Measurements from ENCODE around the gene YIF1A.

Gene YIF1A

DNA sequence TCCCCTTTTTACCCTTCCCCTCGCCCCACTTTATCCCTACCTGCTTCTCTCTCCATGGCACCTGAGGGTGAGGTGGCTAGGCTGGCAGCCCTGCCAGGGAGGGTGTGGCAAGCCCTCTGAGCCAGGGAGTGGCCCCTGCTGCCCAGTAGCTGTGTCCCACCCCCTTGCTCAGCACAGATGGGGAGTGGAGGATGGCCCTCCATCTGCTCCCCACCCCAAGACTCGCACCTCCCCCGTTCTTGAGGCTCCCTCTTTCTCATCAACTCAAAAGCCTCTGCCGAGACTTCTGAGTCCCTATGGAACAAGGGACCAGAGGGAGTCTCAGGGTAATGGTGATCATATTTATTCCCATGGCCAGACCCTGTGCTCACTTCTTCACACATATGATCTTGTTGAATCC, 4.4 kb upstream of the YIF1A start:
- H3K9ac ChIP-seq (ENCODE audit: low read depth in 1 of 2, low read length in 2 of 2), result no peak overlapping the region
- H3K27me3 ChIP-seq (ENCODE audit: control insufficient read depth in 1 of 2, insufficient read depth in 2 of 2, low read length in 2 of 2), result peaks cover 24 to 29% of the 10 kb centered on the region in 2 donors
- H3K4me1 ChIP-seq (ENCODE audit: control insufficient read depth in 1 of 2, insufficient read depth in 2 of 2, low read length in 2 of 2), result peaks cover 9 to 21% of the 10 kb centered on the region in 2 donors
- no peak overlapping the region for H3K4me3 ChIP-seq (ENCODE audit: low read depth in 1 of 2, low read length in 2 of 2)
- H3K9me3 ChIP-seq (ENCODE audit: control insufficient read depth in 1 of 2, low read length in 2 of 2), result no peaks in the 10 kb centered on the region
- no peaks in the 10 kb centered on the region for H3K36me3 ChIP-seq (ENCODE audit: control insufficient read depth in 1 of 2, insufficient read depth in 2 of 2, low read length in 2 of 2)
- H3K27ac ChIP-seq (ENCODE audit: low read depth, low read length), result no peak overlapping the region

DNA sequence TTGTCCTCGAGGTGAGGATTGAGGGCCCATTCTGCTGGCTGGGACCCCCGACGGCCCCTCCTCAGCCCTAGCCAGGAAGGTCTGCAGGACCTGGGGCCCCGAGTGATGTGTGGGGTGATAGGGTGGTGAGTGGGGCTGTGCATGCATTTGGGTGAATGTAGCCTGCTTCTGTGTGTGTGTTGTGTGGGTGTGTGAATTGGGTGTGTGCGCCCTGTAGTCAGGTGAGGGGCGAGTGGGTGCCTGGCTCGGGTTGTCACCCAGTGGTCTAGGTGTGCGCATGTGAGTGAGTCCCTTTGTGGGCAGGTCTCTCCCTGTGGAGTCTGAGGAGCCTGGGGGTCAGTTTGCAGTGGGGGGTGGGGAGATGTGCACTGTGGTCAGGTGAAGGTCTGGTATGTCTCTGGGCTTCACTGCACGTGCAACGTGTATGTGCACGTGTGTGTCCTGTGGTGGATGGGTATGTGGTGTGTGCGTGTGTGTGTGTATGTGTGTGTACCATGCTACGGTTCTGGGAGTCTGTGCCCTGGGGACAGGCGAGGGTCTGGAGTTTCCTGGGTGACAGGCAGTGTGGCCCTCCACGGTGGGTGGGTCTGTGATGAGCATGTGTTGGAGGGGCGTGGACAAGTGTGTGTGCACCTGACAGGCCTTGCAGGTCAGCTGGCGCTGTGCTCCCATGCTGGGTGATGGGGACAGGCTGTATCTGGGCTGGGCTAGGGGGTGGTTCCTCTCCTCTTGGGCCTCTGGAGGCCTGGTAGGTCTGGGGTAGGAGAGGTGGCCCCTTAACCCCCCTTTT, 3.8 kb upstream of the YIF1A start:
- Histone ChIP-seq H3K36me3 (ENCODE audit: control insufficient read depth in 1 of 2, insufficient read depth in 2 of 2, low read length in 2 of 2) (no peaks in the 10 kb centered on the region), H3K9ac (ENCODE audit: low read depth in 1 of 2, low read length in 2 of 2) (no peak overlapping the region), H3K4me3 (ENCODE audit: low read depth in 1 of 2, low read length in 2 of 2) (no peak overlapping the region), H3K9me3 (ENCODE audit: control insufficient read depth in 1 of 2, low read length in 2 of 2) (no peaks in the 10 kb centered on the region), H3K27ac (ENCODE audit: low read depth, low read length) (no peak overlapping the region), H3K27me3 (ENCODE audit: control insufficient read depth in 1 of 2, insufficient read depth in 2 of 2, low read length in 2 of 2) (peaks cover 24 to 29% of the 10 kb centered on the region in 2 donors), H3K4me1 (ENCODE audit: control insufficient read depth in 1 of 2, insufficient read depth in 2 of 2, low read length in 2 of 2) (peaks cover 15 to 27% of the 10 kb centered on the region in 2 donors)

DNA sequence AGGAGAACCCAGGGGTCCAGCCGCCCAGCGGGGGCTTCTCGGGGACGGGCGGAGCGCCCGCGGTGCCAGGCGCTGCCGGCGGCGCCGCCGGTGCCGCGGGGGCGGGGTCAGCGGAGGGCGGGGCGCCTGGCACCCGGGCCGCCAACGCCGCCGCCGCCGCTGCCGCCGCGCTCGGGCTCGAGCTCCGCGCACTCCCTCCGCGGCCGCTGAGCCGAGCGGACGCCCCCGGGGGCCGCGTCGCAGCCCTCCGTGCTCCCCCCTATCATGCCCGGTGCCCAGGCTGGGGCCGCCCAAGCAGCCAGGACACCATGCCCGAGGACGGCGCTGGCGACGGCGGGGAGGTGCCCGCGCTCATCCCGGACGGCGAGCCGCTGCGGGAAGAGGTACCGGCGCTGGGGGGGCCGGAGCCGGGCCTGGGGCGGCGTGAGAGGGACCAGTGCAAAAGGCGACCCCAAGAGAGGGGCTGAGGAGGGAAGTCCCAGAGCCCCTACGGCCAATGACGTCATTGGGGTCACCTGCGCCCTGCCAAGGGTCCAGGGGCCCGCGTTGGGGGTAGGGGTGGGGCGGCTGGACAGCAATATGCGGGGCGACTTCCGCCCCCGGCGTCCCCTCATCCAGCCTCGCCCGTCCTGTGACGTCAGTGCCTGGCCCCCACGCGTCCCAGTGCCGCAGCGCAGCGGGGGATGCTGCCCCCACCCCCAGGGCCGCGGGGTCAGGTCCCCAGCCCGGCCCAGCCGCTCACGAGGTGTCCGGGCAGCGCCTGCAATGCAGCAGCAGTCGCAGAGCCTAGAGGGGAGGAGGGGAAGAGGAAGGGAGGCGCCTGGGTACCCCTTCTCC, 3.0 kb upstream of the YIF1A start, which contains the start of gene TMEM151A:
TMEM151A (plus strand) TSS at position 189 of the 837 bp plus-strand sequence; CDS start at position 309, 120 bp downstream.
- H3K36me3 ChIP-seq (ENCODE audit: control insufficient read depth in 1 of 2, insufficient read depth in 2 of 2, low read length in 2 of 2), result no peaks in the 10 kb centered on the region
- no peaks in the 10 kb centered on the region for H3K9me3 ChIP-seq (ENCODE audit: control insufficient read depth in 1 of 2, low read length in 2 of 2)
- H3K27ac ChIP-seq (ENCODE audit: low read depth, low read length), result no peak within 1 kb of the TSS
- H3K27me3 ChIP-seq (ENCODE audit: control insufficient read depth in 1 of 2, insufficient read depth in 2 of 2, low read length in 2 of 2), result peaks cover 24 to 29% of the 10 kb centered on the region in 2 donors
- peak within 1 kb of the TSS; percentile 33 to 36 for H3K4me3 ChIP-seq (ENCODE audit: low read depth in 1 of 2, low read length in 2 of 2)
- H3K9ac ChIP-seq (ENCODE audit: low read depth in 1 of 2, low read length in 2 of 2), result no peak within 1 kb of the TSS
- H3K4me1 ChIP-seq (ENCODE audit: control insufficient read depth in 1 of 2, insufficient read depth in 2 of 2, low read length in 2 of 2), result peaks cover 19 to 34% of the 10 kb centered on the region in 2 donors

DNA sequence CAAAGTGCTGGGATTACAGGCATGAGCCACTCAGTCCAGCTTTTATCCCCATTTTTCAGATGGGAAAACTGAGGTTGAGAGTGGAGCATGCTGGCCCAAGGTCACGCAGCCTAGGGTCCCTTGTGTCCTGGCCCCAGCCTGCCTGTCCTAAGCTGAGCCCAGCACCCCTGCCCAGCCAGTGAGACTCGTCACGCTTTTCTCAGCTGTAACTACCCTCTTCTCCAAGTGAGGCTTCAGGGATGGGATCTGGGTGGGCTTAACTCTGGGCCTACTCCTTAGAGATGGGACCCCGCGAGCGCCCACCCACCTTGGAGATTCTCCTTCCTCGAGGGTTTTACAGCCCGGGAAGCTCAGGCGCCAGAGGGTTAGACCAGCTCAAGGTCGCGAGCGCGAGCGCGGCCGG, 2.4 kb upstream of the YIF1A start:
- Histone ChIP-seq H3K9me3 (ENCODE audit: control insufficient read depth in 1 of 2, low read length in 2 of 2) (no peaks in the 10 kb centered on the region), H3K9ac (ENCODE audit: low read depth in 1 of 2, low read length in 2 of 2) (no peak overlapping the region), H3K4me3 (ENCODE audit: low read depth in 1 of 2, low read length in 2 of 2) (peak overlapping the region in 1 of 2 donors; percentile 33), H3K27ac (ENCODE audit: low read depth, low read length) (no peak overlapping the region), H3K4me1 (ENCODE audit: control insufficient read depth in 1 of 2, insufficient read depth in 2 of 2, low read length in 2 of 2) (peaks cover 19 to 34% of the 10 kb centered on the region in 2 donors), H3K27me3 (ENCODE audit: control insufficient read depth in 1 of 2, insufficient read depth in 2 of 2, low read length in 2 of 2) (peaks cover 24 to 25% of the 10 kb centered on the region in 2 donors), H3K36me3 (ENCODE audit: control insufficient read depth in 1 of 2, insufficient read depth in 2 of 2, low read length in 2 of 2) (no peaks in the 10 kb centered on the region)

DNA sequence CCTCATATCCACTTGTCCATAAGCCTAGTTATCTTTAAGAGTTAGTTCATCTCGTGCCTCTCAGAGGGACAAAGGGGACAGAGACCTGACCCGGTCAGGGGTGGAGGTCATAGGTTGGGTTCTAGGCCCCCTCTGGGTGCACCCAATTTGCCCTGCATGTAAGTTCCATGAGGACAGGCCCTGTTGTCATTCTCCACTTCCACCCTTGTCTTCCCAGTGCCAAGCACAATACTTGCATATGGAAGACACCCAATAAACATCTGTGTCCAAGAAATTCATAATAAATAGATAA, 1.3 kb upstream of the YIF1A start:
- H3K9me3 ChIP-seq (ENCODE audit: control insufficient read depth in 1 of 2, low read length in 2 of 2), result no peaks in the 10 kb centered on the region
- peaks cover 24 to 25% of the 10 kb centered on the region in 2 donors for H3K27me3 ChIP-seq (ENCODE audit: control insufficient read depth in 1 of 2, insufficient read depth in 2 of 2, low read length in 2 of 2)
- peaks cover 0 to 6% of the 10 kb centered on the region in 2 donors for H3K36me3 ChIP-seq (ENCODE audit: control insufficient read depth in 1 of 2, insufficient read depth in 2 of 2, low read length in 2 of 2)
- peak overlapping the region; percentile 86 to 88 for H3K4me3 ChIP-seq (ENCODE audit: low read depth in 1 of 2, low read length in 2 of 2)
- H3K9ac ChIP-seq (ENCODE audit: low read depth in 1 of 2, low read length in 2 of 2), result no peak overlapping the region
- H3K4me1 ChIP-seq (ENCODE audit: control insufficient read depth in 1 of 2, insufficient read depth in 2 of 2, low read length in 2 of 2), result peaks cover 19 to 34% of the 10 kb centered on the region in 2 donors
- H3K27ac ChIP-seq (ENCODE audit: low read depth, low read length), result no peak overlapping the region

DNA sequence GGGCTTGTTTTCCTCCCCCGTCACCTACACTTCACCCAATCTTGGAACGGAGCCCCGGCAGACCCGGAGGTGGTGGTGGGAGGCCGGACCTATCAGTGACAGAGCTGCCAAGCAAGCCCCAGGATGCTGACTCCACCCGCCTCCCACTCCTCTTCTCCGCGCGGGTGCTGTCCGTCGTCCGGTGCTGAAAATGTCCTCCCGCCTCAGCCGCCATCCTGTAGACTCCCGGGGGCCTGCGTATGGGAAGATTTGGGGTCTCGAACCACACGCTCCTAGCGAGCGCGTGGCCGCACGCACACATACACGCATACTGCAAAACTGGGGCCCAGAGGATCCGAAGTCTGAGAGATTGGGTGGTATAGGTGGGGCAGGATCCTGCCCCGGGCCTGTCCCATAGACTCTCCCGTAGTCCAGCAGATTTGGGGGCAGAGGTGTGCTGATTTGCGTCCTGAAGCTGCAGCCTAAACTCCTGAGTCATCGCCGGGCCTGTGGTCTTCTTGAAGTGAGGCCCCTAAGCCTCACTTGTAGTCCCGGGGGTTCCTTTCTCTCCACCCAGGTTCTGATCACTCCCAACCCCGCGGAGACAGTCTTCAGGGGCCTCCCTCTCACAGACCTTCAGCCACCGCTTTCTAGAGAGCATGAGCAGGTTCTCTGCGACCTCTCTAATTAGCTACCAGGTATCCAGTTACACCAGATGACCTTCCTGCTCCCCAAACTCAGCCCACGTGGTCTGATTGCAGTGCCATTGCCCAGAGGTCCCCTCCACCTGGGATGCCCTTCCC, 796 bp upstream of the YIF1A start:
- peaks cover 0 to 11% of the 10 kb centered on the region in 2 donors for H3K36me3 ChIP-seq (ENCODE audit: control insufficient read depth in 1 of 2, insufficient read depth in 2 of 2, low read length in 2 of 2)
- peak overlapping the region; percentile 93 for H3K27ac ChIP-seq (ENCODE audit: low read depth, low read length)
- no peaks in the 10 kb centered on the region for H3K9me3 ChIP-seq (ENCODE audit: control insufficient read depth in 1 of 2, low read length in 2 of 2)
- H3K9ac ChIP-seq (ENCODE audit: low read depth in 1 of 2, low read length in 2 of 2), result peak overlapping the region; percentile 70 to 78
- H3K27me3 ChIP-seq (ENCODE audit: control insufficient read depth in 1 of 2, insufficient read depth in 2 of 2, low read length in 2 of 2), result peaks cover 24 to 25% of the 10 kb centered on the region in 2 donors
- peaks cover 19 to 34% of the 10 kb centered on the region in 2 donors for H3K4me1 ChIP-seq (ENCODE audit: control insufficient read depth in 1 of 2, insufficient read depth in 2 of 2, low read length in 2 of 2)
- peak overlapping the region; percentile 86 to 88 for H3K4me3 ChIP-seq (ENCODE audit: low read depth in 1 of 2, low read length in 2 of 2)

DNA sequence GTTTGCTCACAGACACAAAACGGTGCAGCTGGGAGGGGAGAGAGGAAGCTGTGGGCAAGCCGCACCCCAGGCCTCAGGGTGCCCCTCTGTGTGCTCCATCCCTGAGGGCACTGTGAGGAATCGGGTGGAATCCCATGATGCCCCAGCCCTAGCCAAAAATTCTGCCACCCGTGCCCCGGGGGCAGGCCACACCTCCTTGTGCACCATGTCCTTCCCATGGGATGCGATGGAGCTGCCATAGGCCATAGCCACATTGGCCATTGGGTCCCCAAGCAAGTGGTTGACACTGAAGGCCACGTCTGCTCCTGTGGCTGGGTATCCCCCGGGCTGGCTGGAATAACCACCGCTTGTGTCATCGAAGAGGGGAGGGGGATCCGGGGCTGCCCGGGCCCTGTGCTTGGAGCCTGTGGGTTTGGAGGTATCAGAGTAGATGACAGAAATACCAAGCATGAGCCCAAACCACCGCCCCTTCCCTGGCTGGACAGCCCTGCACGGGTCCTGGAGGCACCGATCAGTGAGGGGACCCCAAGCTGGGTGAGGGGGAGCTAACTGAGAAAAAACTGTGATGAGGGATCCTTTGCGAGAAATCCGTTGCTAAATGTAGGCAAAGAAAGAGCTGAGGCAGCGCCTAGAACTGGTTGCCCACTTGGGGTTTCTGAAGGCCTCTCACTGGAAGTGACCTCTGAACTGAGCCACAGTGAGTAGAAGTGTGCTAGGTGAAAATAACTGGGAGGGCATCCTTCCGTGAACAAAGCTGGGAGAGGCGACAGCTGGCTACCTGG, 863 bp downstream of the YIF1A start:
- peaks cover 14 to 16% of the 10 kb centered on the region in 2 donors for H3K27me3 ChIP-seq (ENCODE audit: control insufficient read depth in 1 of 2, insufficient read depth in 2 of 2, low read length in 2 of 2)
- H3K27ac ChIP-seq (ENCODE audit: low read depth, low read length), result peak overlapping the region; percentile 94
- H3K4me3 ChIP-seq (ENCODE audit: low read depth in 1 of 2, low read length in 2 of 2), result peak overlapping the region; percentile 86
- no peaks in the 10 kb centered on the region for H3K9me3 ChIP-seq (ENCODE audit: control insufficient read depth in 1 of 2, low read length in 2 of 2)
- peak overlapping the region; percentile 88 to 97 for H3K9ac ChIP-seq (ENCODE audit: low read depth in 1 of 2, low read length in 2 of 2)
- peaks cover 19 to 35% of the 10 kb centered on the region in 2 donors for H3K4me1 ChIP-seq (ENCODE audit: control insufficient read depth in 1 of 2, insufficient read depth in 2 of 2, low read length in 2 of 2)
- H3K36me3 ChIP-seq (ENCODE audit: control insufficient read depth in 1 of 2, insufficient read depth in 2 of 2, low read length in 2 of 2), result peaks cover 0 to 20% of the 10 kb centered on the region in 2 donors

DNA sequence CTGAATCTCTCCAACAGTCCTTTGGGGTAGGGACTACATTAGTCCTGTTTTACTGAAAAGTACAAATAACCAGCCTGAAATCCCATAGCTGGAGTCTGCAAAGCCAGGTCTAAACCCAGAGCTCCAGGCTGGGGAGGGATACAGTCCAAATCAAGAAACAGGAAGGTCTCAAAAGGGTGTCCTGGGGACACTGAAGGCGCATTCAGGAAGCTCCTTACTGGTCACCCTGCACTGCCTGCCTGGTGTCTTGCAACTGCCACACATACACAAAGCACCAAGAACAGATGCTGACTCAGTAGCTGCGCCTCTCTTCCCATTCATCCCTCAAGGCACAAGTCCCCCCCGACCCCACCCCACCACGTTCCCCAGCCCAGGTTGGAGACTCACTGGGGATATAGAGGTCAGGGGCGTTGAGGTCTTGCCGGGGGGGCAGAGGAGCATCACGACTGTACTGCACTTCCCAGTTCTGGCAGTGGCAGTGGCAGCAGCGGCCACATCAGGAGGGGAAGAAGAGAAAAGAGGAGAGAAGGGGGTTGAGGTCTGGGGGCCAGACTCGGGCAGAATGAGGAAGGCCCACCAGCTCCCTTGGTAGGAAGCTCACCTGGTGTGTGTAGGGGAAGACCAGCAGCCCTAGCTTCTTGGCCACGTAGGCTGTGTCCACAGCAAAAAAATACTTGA, 1.6 kb downstream of the YIF1A start:
- H3K9ac ChIP-seq (ENCODE audit: low read depth in 1 of 2, low read length in 2 of 2), result peak overlapping the region in 1 of 2 donors; percentile 97
- H3K27ac ChIP-seq (ENCODE audit: low read depth, low read length), result no peak overlapping the region
- H3K4me1 ChIP-seq (ENCODE audit: control insufficient read depth in 1 of 2, insufficient read depth in 2 of 2, low read length in 2 of 2), result peaks cover 19 to 35% of the 10 kb centered on the region in 2 donors
- no peaks in the 10 kb centered on the region for H3K9me3 ChIP-seq (ENCODE audit: control insufficient read depth in 1 of 2, low read length in 2 of 2)
- peak overlapping the region in 1 of 2 donors; percentile 86 for H3K4me3 ChIP-seq (ENCODE audit: low read depth in 1 of 2, low read length in 2 of 2)
- H3K36me3 ChIP-seq (ENCODE audit: control insufficient read depth in 1 of 2, insufficient read depth in 2 of 2, low read length in 2 of 2), result peaks cover 0 to 25% of the 10 kb centered on the region in 2 donors
- H3K27me3 ChIP-seq (ENCODE audit: control insufficient read depth in 1 of 2, insufficient read depth in 2 of 2, low read length in 2 of 2), result peaks cover 7 to 9% of the 10 kb centered on the region in 2 donors

DNA sequence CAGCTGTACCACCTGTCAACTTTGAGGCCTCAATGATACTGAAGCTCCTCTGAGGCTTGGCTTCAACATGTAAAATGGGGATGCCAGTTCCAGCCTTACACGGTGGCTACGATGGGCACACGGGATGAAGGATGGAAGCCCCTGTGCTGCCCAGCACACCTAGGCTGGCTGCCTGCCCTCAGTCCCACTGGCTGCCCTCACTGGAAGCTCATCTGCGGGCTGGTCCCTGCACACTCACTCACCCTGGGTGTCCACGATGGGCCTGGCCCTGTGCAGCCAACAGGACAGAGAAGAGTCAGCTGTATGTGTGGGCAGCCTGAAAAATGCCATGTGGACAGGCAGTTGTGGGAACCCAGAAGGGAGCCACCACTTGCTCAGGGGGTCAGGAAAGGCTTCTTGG, 2.2 kb downstream of the YIF1A start:
- Histone ChIP-seq H3K9ac (ENCODE audit: low read depth in 1 of 2, low read length in 2 of 2) (no peak overlapping the region), H3K4me1 (ENCODE audit: control insufficient read depth in 1 of 2, insufficient read depth in 2 of 2, low read length in 2 of 2) (peaks cover 19 to 35% of the 10 kb centered on the region in 2 donors), H3K36me3 (ENCODE audit: control insufficient read depth in 1 of 2, insufficient read depth in 2 of 2, low read length in 2 of 2) (peaks cover 0 to 25% of the 10 kb centered on the region in 2 donors)

More for the DNA sequence above, 2.2 kb downstream of the YIF1A start:
- H3K27me3 ChIP-seq (ENCODE audit: control insufficient read depth in 1 of 2, insufficient read depth in 2 of 2, low read length in 2 of 2), result peaks cover 5 to 6% of the 10 kb centered on the region in 2 donors
- H3K4me3 ChIP-seq (ENCODE audit: low read depth in 1 of 2, low read length in 2 of 2), result no peak overlapping the region
- no peaks in the 10 kb centered on the region for H3K9me3 ChIP-seq (ENCODE audit: control insufficient read depth in 1 of 2, low read length in 2 of 2)
- no peak overlapping the region for H3K27ac ChIP-seq (ENCODE audit: low read depth, low read length)

Data from duodenal mucosa (tissue), 2 donors.